Stimulated activated CD8-positive, alpha-beta memory T cell treated with anti-CD3 and anti-CD28 coated beads, Interleukin-12 subunit alpha, Interleukin-12 subunit beta, amount 100 ng/mL, for 24 hours (primary cell): ENCODE data around the gene KDM4B.
A peak's percentile ranks its signal among the peaks of the same experiment; 100 is the strongest.

Experiments used
- DNase-seq: peaks from one replicate; pipeline ENCODE4 v3.0.0-alpha.2; 2020; ENCODE audit errors: extremely low read depth

KDM4B gene

GRCh38 chr19:5122671-5123409 is 153.9 kb downstream of the KDM4B start:
- DNase-seq, result no peak

GRCh38 chr19:5123646-5124045 is 154.7 kb downstream of the KDM4B start:
- DNase-seq, result no peak

GRCh38 chr19:5124111-5124855 is 155.4 kb downstream of the KDM4B start:
- DNase-seq, result no peak

- no peak for DNase-seq
These were observed 156.5 kb downstream of the KDM4B start for GRCh38 chr19:5125376-5125775.

- DNase-seq, result no peak
These were observed 157.0 kb downstream of the KDM4B start for GRCh38 chr19:5125797-5126497.

- DNase-seq, result no peak
These were observed 157.7 kb downstream of the KDM4B start for GRCh38 chr19:5126498-5127223.

- no peak for DNase-seq
These were observed 158.8 kb downstream of the KDM4B start for GRCh38 chr19:5127717-5128116.

- no peak for DNase-seq
These were observed 159.5 kb downstream of the KDM4B start for GRCh38 chr19:5128251-5128935.

GRCh38 chr19:5128936-5129389 is 160.1 kb downstream of the KDM4B start:
- DNase-seq, result no peak

GRCh38 chr19:5129691-5130090 is 160.8 kb downstream of the KDM4B start:
- DNase-seq, result no peak

- DNase-seq, result peak; percentile 19
These were observed 161.6 kb downstream of the KDM4B start for GRCh38 chr19:5130371-5131030.

GRCh38 chr19:5131031-5131505 is 162.2 kb downstream of the KDM4B start:
- no peak for DNase-seq

- no peak for DNase-seq
These were observed 162.7 kb downstream of the KDM4B start for GRCh38 chr19:5131506-5132205.

- DNase-seq, result no peak
These were observed 163.3 kb downstream of the KDM4B start for GRCh38 chr19:5132206-5132560.

GRCh38 chr19:5132698-5133651 is 164.1 kb downstream of the KDM4B start:
- DNase-seq, result no peak

- no peak for DNase-seq
These were observed 165.2 kb downstream of the KDM4B start for GRCh38 chr19:5133986-5134595.

GRCh38 chr19:5134691-5135090 is 165.8 kb downstream of the KDM4B start:
- DNase-seq, result no peak

- no peak for DNase-seq
These were observed 167.4 kb downstream of the KDM4B start for GRCh38 chr19:5136073-5136855.
